GM12878 (cell line): Measurements from ENCODE around the gene DYSF. TPM values are rescaled to one million over a fixed set of nuclear protein-coding genes. Genes with fewer than 3 reads are reported as not detected.

Experiments
- ATAC-seq: fragments of 200-7000 bp; cut with Tn5 transposase; 3 replicates; pipeline ENCODE4 v1.9.1; 2020; ENCODE audit warnings: mild to moderate bottlenecking, moderate library complexity
- BruUV-seq: library from RNA; stranded (reverse); fragments of 400-500 nt; replicated peaks from 2 replicates; lab custom pipeline; 2021; lab: Mats Ljungman, UMichigan
- CTCF ChIA-PET: fragments of 300-600 bp; sonication (Branson Sonifier 250); formaldehyde crosslinking; extraction: SDS; loops from one replicate; lab custom pipeline; 2021; ENCODE audit warnings: inconsistent platforms; lab: Yijun Ruan, JAX
- POLR2A ChIA-PET: fragments of 350-600 bp; formaldehyde crosslinking; extraction: SDS; loops from one replicate; lab custom pipeline; 2021; ENCODE audit warnings: inconsistent platforms; lab: Charles Lee
- RAD21 ChIA-PET: fragments of 300-600 bp; sonication (Branson Sonifier 250); formaldehyde crosslinking; loops from one replicate; lab custom pipeline; 2023; ENCODE audit warnings: antibody characterized with exemption; ENCODE audit not compliant: unreplicated experiment; lab: Charles Lee
- SMC1A ChIA-PET: fragments of 300-600 bp; sonication (Branson Sonifier 250); formaldehyde crosslinking; loops from one replicate; lab custom pipeline; 2023; ENCODE audit not compliant: unreplicated experiment, uncharacterized antibody; lab: Charles Lee
- DNase-seq: peaks from one replicate; pipeline ENCODE4 v3.0.0-alpha.2; 2011; ENCODE audit warnings: low read depth, low spot score
- FAIRE-seq: peaks from 3 replicates; lab custom pipeline; 2011; peaks lifted over from hg19 to GRCh38; lab: Jason Lieb, UNC
- H2AFZ ChIP-seq: 2 replicates; pipeline ENCODE4 v1.6.0; 2011; ENCODE audit warnings: low read depth, low read length, control low read depth; ENCODE audit not compliant: control insufficient read depth
- H3K27ac ChIP-seq: 2 replicates; pipeline ENCODE4 v1.5.1; 2011; ENCODE audit warnings: control low read depth; ENCODE audit not compliant: control insufficient read depth, insufficient read depth
- H3K27me3 ChIP-seq, 2 experiments: replicated peaks in 1 of 2; 2 replicates each; pipeline versions ENCODE4 v1.6.0 to v1.6.1; 2011; ENCODE audit warnings: low read length in 1 of 2; ENCODE audit not compliant: control insufficient read depth in 2 of 2, insufficient read depth in 2 of 2
- H3K36me3 ChIP-seq, 2 experiments: 2 replicates each; pipeline ENCODE4 v1.5.1; 2011; ENCODE audit warnings: low read length in 1 of 2; ENCODE audit not compliant: control insufficient read depth in 2 of 2, insufficient read depth in 2 of 2
- H3K4me1 ChIP-seq: 2 replicates; pipeline ENCODE4 v1.6.1; 2011; ENCODE audit warnings: mild to moderate bottlenecking, low read length, moderate library complexity, mixed read lengths; ENCODE audit not compliant: control insufficient read depth, insufficient read depth
- H3K4me2 ChIP-seq: 2 replicates; pipeline ENCODE4 v1.6.0; 2011; ENCODE audit warnings: control low read depth; ENCODE audit not compliant: control insufficient read depth, insufficient read depth
- H3K4me3 ChIP-seq: fragments of 200-600 bp; sonication (generic); 2 replicates; pipeline ENCODE4 v1.5.1; 2016
- H3K79me2 ChIP-seq: 2 replicates; pipeline ENCODE4 v1.6.0; 2011; ENCODE audit warnings: low read length; ENCODE audit not compliant: control insufficient read depth, insufficient read depth
- H3K9ac ChIP-seq: 2 replicates; pipeline ENCODE4 v1.8.0; 2011; ENCODE audit warnings: low read length, control low read depth, mixed read lengths; ENCODE audit not compliant: control insufficient read depth, insufficient read depth
- H3K9me3 ChIP-seq: replicated peaks from 3 replicates; pipeline ENCODE4 v1.5.1; 2011; ENCODE audit warnings: mild to moderate bottlenecking, low read length; ENCODE audit not compliant: control insufficient read depth, insufficient read depth
- H4K20me1 ChIP-seq: 2 replicates; pipeline ENCODE4 v1.6.0; 2011; ENCODE audit not compliant: control insufficient read depth, insufficient read depth
- CHD2 ChIP-seq: IDR thresholded peaks from 2 replicates; pipeline ENCODE4 v1.6.1; 2011; ENCODE audit warnings: low read depth, low read length, improper control_type of control experiment, borderline replicate concordance
- DPF2 ChIP-seq: fragments of 450-650 bp; IDR thresholded peaks from 2 replicates; pipeline ENCODE4 v1.6.1; 2017; ENCODE audit warnings: mild to moderate bottlenecking
- IRF5 ChIP-seq: fragments of 450-650 bp; IDR thresholded peaks from 2 replicates; pipeline ENCODE4 v1.6.1; 2017; ENCODE audit warnings: borderline replicate concordance
- MYB ChIP-seq: fragments of 150-350 bp; IDR thresholded peaks from 2 replicates; pipeline ENCODE4 v1.6.1; 2014; ENCODE audit warnings: mild to moderate bottlenecking, low read depth, low read length, borderline replicate concordance
- NBN ChIP-seq: fragments of 450-650 bp; IDR thresholded peaks from 2 replicates; pipeline ENCODE4 v1.6.1; 2016
- NR2C1 ChIP-seq: fragments of 450-650 bp; IDR thresholded peaks from 2 replicates; pipeline ENCODE4 v1.6.1; 2017; ENCODE audit warnings: antibody characterized with exemption, mild to moderate bottlenecking, moderate library complexity
- POLR2AphosphoS5 ChIP-seq: IDR thresholded peaks from 2 replicates; pipeline ENCODE4 v1.6.1; 2011; ENCODE audit warnings: mild to moderate bottlenecking, low read length, inconsistent platforms
- USF1 ChIP-seq: IDR thresholded peaks from 2 replicates; pipeline ENCODE4 v1.6.1; 2011; ENCODE audit warnings: borderline replicate concordance, low read depth, mild to moderate bottlenecking, moderate library complexity, mixed read lengths, low read length; ENCODE audit not compliant: insufficient read depth; ENCODE audit errors: extremely low read length
- ZBTB11 ChIP-seq: fragments of 450-650 bp; formaldehyde crosslinking; IDR thresholded peaks from 2 replicates; pipeline ENCODE4 v1.5.0; 2022; ENCODE audit warnings: mild to moderate bottlenecking, missing genetic modification characterization
- ZNF687 ChIP-seq: fragments of 450-650 bp; IDR thresholded peaks from 2 replicates; pipeline ENCODE4 v1.6.1; 2017; ENCODE audit warnings: mild to moderate bottlenecking, moderate library complexity
- WGBS: methylation state at CpG from one replicate; pipeline ENCODE4 v1.1.6; 2016; ENCODE audit warnings: low lambda C conversion rate; ENCODE audit not compliant: insufficient replicate concordance, insufficient coverage; ENCODE audit errors: missing lambda C conversion rate; 5-methylcytosine and 5-hydroxymethylcytosine counted together
- in situ Hi-C: fragments of 300-500 bp; cut with MboI; formaldehyde crosslinking; loops from 9 replicates; pipeline ENCODE4 v1.14.3; 2018; ENCODE audit warnings: mixed read lengths
- intact Hi-C: fragments of 100-400 bp; cut with micrococcal nuclease; formaldehyde crosslinking; loops from one replicate; pipeline ENCODE4 v1.14.2; 2022; ENCODE audit not compliant: unreplicated experiment
- polyA plus RNA-seq, 11 experiments: library from polyadenylated mRNA; depleted of rRNA in 4 of 11; unstranded in 6 of 11; stranded (reverse) in 5 of 11; fragments of >200 nt; fragmentation: Nextera tagmentation in 4 of 11; fragmentation: Illumina TruSeq in 1 of 11; extraction: Ambion mirVana in 4 of 11; extraction: Trizol in 1 of 11; gene quantifications; 1 replicate in 1 of 11; 2 replicates in 10 of 11; pipeline versions ENCODE4 v1.2.1 to v1.2.3, GENCODE V29; 2011 to 2016; ENCODE audit warnings: inconsistent platforms in 2 of 11, missing spikeins in 2 of 11, low read depth in 1 of 11
- total RNA-seq, 4 experiments: library from RNA; depleted of rRNA in 3 of 4; stranded (reverse); fragments of >200 nt in 3 of 4; fragmentation: Illumina TruSeq in 1 of 4; extraction: Trizol in 1 of 4; gene quantifications; 2 replicates each; pipeline versions ENCODE4 v1.2.1 to v1.2.3, GENCODE V29; 2013 to 2021
- TF ChIP-seq, protein P1 (sequence below): fragments of 450-650 bp; IDR thresholded peaks from 2 replicates; pipeline ENCODE4 v1.6.1; 2017; ENCODE audit warnings: mild to moderate bottlenecking, low read depth, inconsistent platforms; ENCODE audit not compliant: poor library complexity, severe bottlenecking

DYSF gene
- total and polyA plus RNA-seq, 10 of the 15 experiments (the other 5 are each of a cell fraction or from before 2014, with no cell fraction given), result under 0.01 to 0.15 (median 0.03) TPM; not detected in 7

DNA sequence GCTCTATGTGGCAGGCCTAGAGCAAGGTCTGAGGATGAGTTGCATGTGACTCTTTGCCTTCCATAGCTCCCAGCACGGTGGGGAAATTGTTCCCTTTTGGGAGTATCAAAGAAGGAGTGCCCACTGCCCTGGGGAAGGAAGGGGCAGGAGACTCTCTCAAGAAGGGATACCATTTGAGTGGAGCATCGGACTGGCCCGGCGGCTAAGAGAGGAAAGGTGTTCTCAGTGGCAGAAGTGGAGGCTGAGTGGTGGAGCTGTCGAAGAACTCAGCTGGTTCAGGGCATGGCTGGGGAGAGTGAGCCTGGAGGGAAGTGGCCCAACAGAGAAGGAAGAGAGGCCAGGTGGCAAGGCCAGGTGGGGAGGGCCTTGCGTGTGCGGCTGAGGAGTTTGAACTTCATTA is 235.2 kb downstream of the DYSF start:
- H3K79me2 ChIP-seq, result no peaks in the 10 kb centered on the region
- H3K4me2 ChIP-seq, result no peak overlapping the region
- no TSS peak for BruUV-seq
- ChIA-PET SMC1A (no interaction called here), CTCF (no interaction called here), POLR2A (no interaction called here), RAD21 (no interaction called here)
- WGBS, result 70% methylated on average over 7 of the region's 7 CpGs
- H3K9me3 ChIP-seq, result no peaks in the 10 kb centered on the region
- ATAC-seq (no peak), FAIRE-seq (no peak), DNase-seq (no peak)
- H3K4me1 ChIP-seq, result no peaks in the 10 kb centered on the region
- H4K20me1 ChIP-seq, result no peaks in the 10 kb centered on the region
- no peaks in the 10 kb centered on the region for H3K36me3 ChIP-seq
- H2AFZ ChIP-seq, result no peak overlapping the region
- in situ Hi-C loops (no loop called here), intact Hi-C loops (no loop called here)
- no peak overlapping the region for H3K9ac ChIP-seq
- no peak overlapping the region for H3K27ac ChIP-seq
- no peaks in the 10 kb centered on the region; a peak in 2 of 4 replicates for H3K27me3 ChIP-seq
- no peak overlapping the region for H3K4me3 ChIP-seq
- no peak for TF ChIP-seq MYB
- TF ChIP-seq ZBTB11 (CRISPR knock-in tag), result no peak
- TF ChIP-seq, protein P1, sequence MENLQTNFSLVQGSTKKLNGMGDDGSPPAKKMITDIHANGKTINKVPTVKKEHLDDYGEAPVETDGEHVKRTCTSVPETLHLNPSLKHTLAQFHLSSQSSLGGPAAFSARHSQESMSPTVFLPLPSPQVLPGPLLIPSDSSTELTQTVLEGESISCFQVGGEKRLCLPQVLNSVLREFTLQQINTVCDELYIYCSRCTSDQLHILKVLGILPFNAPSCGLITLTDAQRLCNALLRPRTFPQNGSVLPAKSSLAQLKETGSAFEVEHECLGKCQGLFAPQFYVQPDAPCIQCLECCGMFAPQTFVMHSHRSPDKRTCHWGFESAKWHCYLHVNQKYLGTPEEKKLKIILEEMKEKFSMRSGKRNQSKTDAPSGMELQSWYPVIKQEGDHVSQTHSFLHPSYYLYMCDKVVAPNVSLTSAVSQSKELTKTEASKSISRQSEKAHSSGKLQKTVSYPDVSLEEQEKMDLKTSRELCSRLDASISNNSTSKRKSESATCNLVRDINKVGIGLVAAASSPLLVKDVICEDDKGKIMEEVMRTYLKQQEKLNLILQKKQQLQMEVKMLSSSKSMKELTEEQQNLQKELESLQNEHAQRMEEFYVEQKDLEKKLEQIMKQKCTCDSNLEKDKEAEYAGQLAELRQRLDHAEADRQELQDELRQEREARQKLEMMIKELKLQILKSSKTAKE, result no peak
- no peak for TF ChIP-seq NBN
- no peak for TF ChIP-seq USF1
- TF ChIP-seq NR2C1, result no peak
- TF ChIP-seq IRF5, result no peak
- TF ChIP-seq ZNF687, result no peak
- TF ChIP-seq DPF2, result no peak
- no peak for TF ChIP-seq CHD2
- TF ChIP-seq POLR2AphosphoS5, result no peak
